Ovary (tissue), 9 donors: ENCODE measurements around the gene SPG11. TPM values are rescaled to one million over a fixed set of nuclear protein-coding genes. Genes with fewer than 3 reads are reported as not detected.
"Not testable (repeated sequence)": the region's sequence is repeated elsewhere in the genome, so short reads cannot be mapped to it uniquely, and the experiment has no call there.

ENCODE experiments used
- DNase-seq, 5 donors: peaks; one replicate each; pipeline ENCODE4 v3.0.0-alpha.2; 2019 to 2020
- H3K27ac ChIP-seq, 2 donors: fragments of 200-600 bp; one replicate each; pipeline versions ENCODE4 v1.5.1 to v1.8.0; 2019 to 2022
- H3K27me3 ChIP-seq: fragments of 200-600 bp; one replicate; pipeline ENCODE4 v1.8.0; 2022
- H3K36me3 ChIP-seq: fragments of 200-600 bp; sonication (generic); one replicate; pipeline ENCODE4 v1.5.1; 2019
- H3K4me1 ChIP-seq: one replicate; pipeline ENCODE4 v1.8.1; 2013; ENCODE audit warnings: mild to moderate bottlenecking, moderate library complexity; ENCODE audit not compliant: insufficient read depth
- H3K4me3 ChIP-seq: fragments of 200-600 bp; sonication (generic); one replicate; pipeline ENCODE4 v1.5.1; 2017
- H3K9me3 ChIP-seq, 2 donors: fragments of 200-600 bp in 1 of 2; sonication (generic) in 1 of 2; one replicate each; pipeline versions ENCODE4 v1.5.1 to v1.8.1; 2013 to 2019; ENCODE audit warnings: mild to moderate bottlenecking in 1 of 2, moderate library complexity in 1 of 2
- EP300 ChIP-seq: sonication (generic); formaldehyde crosslinking; IDR thresholded peaks from one replicate; pipeline ENCODE4 v1.6.1; 2017; ENCODE audit warnings: antibody characterized with exemption
- POLR2A ChIP-seq: fragments of 450-650 bp; IDR thresholded peaks from one replicate; pipeline ENCODE4 v1.6.1; 2017; ENCODE audit warnings: antibody characterized with exemption, mild to moderate bottlenecking, moderate library complexity
- WGBS, 3 donors: extraction: QIAGEN DNeasy Blood & Tissue Kit in 1 of 3; methylation state at CpG; one replicate each; pipeline versions ENCODE4 v1.1.5 to v1.1.7; 2013 to 2017; 5-methylcytosine and 5-hydroxymethylcytosine counted together
- intact Hi-C, 4 donors: fragments of 100-400 bp; cut with DNase I; formaldehyde crosslinking; loops; one replicate each; pipeline versions ENCODE4 v1.11.0 to v1.15.1; 2022 to 2023
- polyA plus RNA-seq, 2 donors: library from polyadenylated mRNA; stranded (reverse); fragments of 200-250 nt in 1 of 2; fragments of 350-450 nt in 1 of 2; fragmentation: Illumina TruSeq in 1 of 2; extraction: RNeasy Lipid Tissue Mini Kit (QIAGEN cat#74804) in 1 of 2; gene quantifications; one replicate each; pipeline ENCODE4 v1.2.3, GENCODE V29; 2013 to 2014
- total RNA-seq, 7 donors: library from RNA; depleted of rRNA in 2 of 7; stranded (reverse); fragments of >200 nt in 2 of 7; fragmentation: NEBNext Ultra II Directional in 3 of 7; extraction: Animal tissue kit (Norgen Biotek cat#: 25700) in 3 of 7; gene quantifications; one replicate each; pipeline versions ENCODE4 v1.1.0 to v1.2.4, GENCODE V29; 2016 to 2023
- TF ChIP-seq, protein P1 (sequence below), 3 donors: fragments of 450-650 bp in 2 of 3; fragments of 200-600 bp in 1 of 3; IDR thresholded peaks; one replicate each; pipeline versions ENCODE4 v1.5.1 to v1.8.0; 2016 to 2022; ENCODE audit warnings: antibody characterized with exemption in 3 of 3, mild to moderate bottlenecking in 1 of 3
- donor health status: DM: no; HTN: no; CAD: no; lungs with moderate emphysema.
- donor health status: DM: no; HTN: no; CAD: no.
- donor health status: Bipolar disorder and iron deficiency.
- donor health status: DM: yes; HTN: yes; CAD: no.
- donor health status: DM: no; HTN: no; CAD: no.
- donor health status: DM: yes; HTN: yes; CAD: no.

SPG11 gene
- total and polyA plus RNA-seq, 9 donors: 25.4 to 79.8 (median 53.5) TPM

DNA sequence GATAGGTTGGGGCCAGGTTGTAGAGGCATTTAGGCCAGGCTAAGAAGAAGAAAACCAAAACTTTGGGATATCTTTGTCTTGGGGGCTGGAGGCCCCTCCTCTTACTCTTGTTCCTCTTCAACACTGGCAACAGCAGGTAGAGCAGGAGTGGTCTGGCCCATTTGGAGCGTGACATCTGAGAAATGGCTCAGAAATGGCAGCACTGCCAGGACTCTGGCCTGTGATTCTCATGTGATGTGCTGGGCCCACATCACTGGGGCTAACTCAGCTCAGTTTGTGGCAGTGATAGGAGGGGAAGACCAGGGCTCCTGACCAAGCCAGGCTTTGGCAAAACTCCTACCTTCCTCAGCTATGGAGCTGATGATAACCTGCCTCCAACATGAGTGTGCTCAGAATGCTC, 29.2 kb upstream of the SPG11 start:
- H3K4me1 ChIP-seq: no peaks in the 10 kb centered on the region
- DNase-seq: no peak
- H3K36me3 ChIP-seq: no peaks in the 10 kb centered on the region
- no peaks in the 10 kb centered on the region for H3K27me3 ChIP-seq
- TF ChIP-seq, protein P1, sequence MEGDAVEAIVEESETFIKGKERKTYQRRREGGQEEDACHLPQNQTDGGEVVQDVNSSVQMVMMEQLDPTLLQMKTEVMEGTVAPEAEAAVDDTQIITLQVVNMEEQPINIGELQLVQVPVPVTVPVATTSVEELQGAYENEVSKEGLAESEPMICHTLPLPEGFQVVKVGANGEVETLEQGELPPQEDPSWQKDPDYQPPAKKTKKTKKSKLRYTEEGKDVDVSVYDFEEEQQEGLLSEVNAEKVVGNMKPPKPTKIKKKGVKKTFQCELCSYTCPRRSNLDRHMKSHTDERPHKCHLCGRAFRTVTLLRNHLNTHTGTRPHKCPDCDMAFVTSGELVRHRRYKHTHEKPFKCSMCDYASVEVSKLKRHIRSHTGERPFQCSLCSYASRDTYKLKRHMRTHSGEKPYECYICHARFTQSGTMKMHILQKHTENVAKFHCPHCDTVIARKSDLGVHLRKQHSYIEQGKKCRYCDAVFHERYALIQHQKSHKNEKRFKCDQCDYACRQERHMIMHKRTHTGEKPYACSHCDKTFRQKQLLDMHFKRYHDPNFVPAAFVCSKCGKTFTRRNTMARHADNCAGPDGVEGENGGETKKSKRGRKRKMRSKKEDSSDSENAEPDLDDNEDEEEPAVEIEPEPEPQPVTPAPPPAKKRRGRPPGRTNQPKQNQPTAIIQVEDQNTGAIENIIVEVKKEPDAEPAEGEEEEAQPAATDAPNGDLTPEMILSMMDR (IDR thresholded peaks at IDR 0.05): no peak
- TF ChIP-seq EP300 (no peak), POLR2A (no peak)
- no peaks in the 10 kb centered on the region for H3K9me3 ChIP-seq
- no peak overlapping the region for H3K27ac ChIP-seq
- 90 to 100% (median 100%) methylated on average over 1 of the region's 1 CpG for WGBS, 3 donors
- intact Hi-C loops: no loop called here
- H3K4me3 ChIP-seq: no peak overlapping the region

DNA sequence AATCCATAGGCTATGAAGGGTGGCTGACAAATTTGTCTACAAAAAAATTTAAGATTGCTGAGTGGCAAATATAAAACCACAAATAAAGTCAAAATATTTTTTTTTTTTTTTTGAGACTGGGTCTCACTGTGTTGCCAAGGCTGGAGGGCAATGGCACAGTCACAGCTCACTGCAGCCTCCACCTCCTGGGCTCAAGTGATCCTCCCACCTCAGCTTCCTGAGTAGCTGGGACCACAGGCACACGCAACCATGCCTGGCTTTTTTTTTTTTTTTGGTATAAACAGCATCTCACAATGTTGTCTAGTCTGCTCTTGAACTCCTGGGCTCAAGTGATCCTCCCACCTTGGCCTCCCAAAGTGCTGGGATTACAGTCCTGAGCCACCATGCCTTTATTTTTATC, 26.8 kb upstream of the SPG11 start:
- H3K27me3 ChIP-seq, H3K4me1 ChIP-seq, H3K36me3 ChIP-seq, H3K27ac ChIP-seq, H3K4me3 ChIP-seq, H3K9me3 ChIP-seq, DNase-seq, intact Hi-C loops: not testable (repeated sequence)
- WGBS, 3 donors: 29 to 48% (median 46%) methylated on average over 1 of the region's 1 CpG

DNA sequence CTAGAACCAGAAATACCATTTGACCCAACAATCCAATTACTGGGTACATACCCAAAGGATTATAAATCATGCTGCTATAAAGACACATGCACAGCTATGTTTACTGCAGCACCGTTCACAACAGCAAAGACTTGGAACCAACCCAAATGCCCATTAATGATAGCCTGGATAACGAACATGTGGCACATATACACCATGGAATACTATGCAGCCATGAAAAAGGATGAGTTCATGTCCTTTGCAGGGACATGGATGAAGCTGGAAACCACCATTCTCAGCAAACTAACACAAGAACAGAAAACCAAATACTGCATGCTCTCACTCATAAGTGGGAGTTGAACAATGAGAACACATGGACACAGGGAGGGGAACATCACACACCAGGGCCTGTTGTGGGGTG, 25.9 kb upstream of the SPG11 start:
- H3K4me1 ChIP-seq, H3K9me3 ChIP-seq, DNase-seq, H3K27me3 ChIP-seq, H3K36me3 ChIP-seq, H3K27ac ChIP-seq, intact Hi-C loops, H3K4me3 ChIP-seq: not testable (repeated sequence)
- WGBS, 3 donors: 71 to 79% (median 78%) methylated on average over 2 of the region's 2 CpGs

DNA sequence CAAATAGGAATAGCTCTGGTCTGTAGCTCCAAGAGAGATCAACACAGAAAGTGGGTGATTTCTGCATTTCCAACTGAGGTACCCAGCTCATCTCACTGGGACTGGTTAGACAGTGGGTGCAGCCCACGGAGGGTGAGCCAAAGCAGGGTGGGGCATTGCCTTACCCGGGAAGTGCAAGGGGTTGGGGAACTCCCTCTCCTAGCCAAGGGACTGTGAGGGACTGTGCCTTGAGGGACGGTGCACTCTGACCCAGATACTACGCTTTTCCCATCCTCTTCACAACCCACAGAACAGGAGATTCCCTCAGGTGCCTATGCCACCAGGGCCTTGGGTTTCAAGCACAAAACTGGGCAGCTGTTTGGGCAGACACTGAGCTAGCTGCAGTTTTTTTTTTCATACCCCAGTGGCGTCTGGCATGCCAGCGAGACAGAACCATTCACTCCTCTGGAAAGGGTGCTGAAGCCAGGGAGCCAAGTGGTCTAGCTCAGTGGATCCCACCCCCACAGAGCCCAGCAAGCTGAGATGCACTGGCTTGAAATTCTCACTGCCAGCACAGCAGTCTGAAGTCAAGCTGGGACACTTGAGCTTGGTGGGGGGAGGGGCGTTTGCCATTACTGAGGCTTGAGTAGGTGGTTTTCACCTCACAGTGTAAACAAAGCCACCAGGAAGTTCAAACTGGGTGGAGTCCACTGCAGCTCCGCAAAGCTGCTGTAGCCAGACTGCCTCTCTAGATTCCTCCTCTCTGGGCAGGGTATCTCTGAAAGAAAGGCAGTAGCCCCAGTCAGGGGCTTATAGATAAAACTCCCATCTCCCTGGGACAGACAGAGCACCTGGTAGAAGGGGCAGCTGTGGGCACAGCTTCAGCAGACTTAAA, 19.6 kb upstream of the SPG11 start:
- H3K27ac ChIP-seq, H3K36me3 ChIP-seq, H3K9me3 ChIP-seq, H3K27me3 ChIP-seq, intact Hi-C loops, H3K4me3 ChIP-seq, H3K4me1 ChIP-seq, DNase-seq: not testable (repeated sequence)
- 41 to 44% (median 43%) methylated on average over 8 of the region's 8 CpGs for WGBS, 3 donors

DNA sequence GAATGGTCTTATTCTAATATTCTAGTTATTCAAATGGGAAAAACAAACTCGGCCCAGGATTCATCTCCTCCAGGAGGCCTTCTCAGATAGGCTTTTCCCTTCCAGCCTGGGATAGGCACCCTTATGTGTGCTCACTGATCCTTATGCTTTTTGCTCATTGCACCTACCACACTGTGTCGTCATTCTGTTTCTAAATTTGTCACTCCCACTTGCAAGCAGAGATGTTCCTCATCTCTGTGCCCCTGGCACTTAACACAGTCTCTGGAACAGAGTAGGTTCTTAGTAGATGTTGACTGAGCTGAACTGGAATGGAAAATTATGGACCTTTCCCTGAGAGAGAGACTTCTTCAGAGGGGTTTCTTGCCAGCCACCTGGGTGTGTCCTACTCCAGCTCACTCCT, 18.7 kb upstream of the SPG11 start:
- H3K27ac ChIP-seq: no peak overlapping the region
- no peaks in the 10 kb centered on the region for H3K4me1 ChIP-seq
- TF ChIP-seq EP300 (no peak), POLR2A (no peak)
- TF ChIP-seq, protein P1 (IDR thresholded peaks at IDR 0.05): no peak
- H3K9me3 ChIP-seq: no peaks in the 10 kb centered on the region
- no peaks in the 10 kb centered on the region for H3K27me3 ChIP-seq
- H3K36me3 ChIP-seq: no peaks in the 10 kb centered on the region
- intact Hi-C loops: no loop called here
- 75 to 79% (median 78%) methylated on average over 2 of the region's 2 CpGs for WGBS, 3 donors
- no peak for DNase-seq
- no peak overlapping the region for H3K4me3 ChIP-seq

DNA sequence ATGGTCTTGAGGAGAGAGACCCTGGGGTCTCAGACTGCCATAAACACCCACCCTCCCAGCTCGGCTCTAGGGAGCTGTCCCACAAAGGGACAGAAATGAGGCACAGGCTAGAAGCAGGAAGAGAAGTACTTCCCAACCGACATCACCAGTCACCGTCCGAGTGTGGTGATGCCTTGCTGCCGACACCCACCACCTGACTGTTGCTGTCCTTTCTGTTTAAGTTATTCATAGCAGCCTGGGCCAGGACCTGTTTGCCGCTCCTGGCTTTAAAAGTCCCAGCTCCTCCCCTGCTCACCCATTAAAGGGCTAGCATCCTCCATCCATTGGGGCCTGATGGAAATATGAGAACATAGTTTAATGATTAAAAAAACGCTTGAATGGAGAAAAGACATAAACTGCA, 13.2 kb upstream of the SPG11 start:
- H3K27ac ChIP-seq: no peak overlapping the region
- H3K9me3 ChIP-seq: no peaks in the 10 kb centered on the region
- no peaks in the 10 kb centered on the region for H3K4me1 ChIP-seq
- TF ChIP-seq EP300: no peak
- TF ChIP-seq, protein P1 (IDR thresholded peaks at IDR 0.05): no peak
- TF ChIP-seq POLR2A: no peak
- DNase-seq: no peak
- no peaks in the 10 kb centered on the region for H3K27me3 ChIP-seq
- no peak overlapping the region for H3K4me3 ChIP-seq
- intact Hi-C loops: no loop called here
- no peaks in the 10 kb centered on the region for H3K36me3 ChIP-seq
- 52 to 57% (median 54%) methylated on average over 7 of the region's 7 CpGs for WGBS, 3 donors
